Jurkat, Clone E6-1 (cell line): Measurements from ENCODE around the gene MAN2A2.

Experiments used
- DNase-seq: peaks from one replicate; pipeline ENCODE4 v3.0.0-alpha.2; 2011; ENCODE audit warnings: low read depth, low spot score
- H3K4me3 ChIP-seq: 2 replicates; pipeline ENCODE4 v1.5.1; 2011; ENCODE audit warnings: mild to moderate bottlenecking, low read length, control low read depth, moderate library complexity

MAN2A2 gene

DNA sequence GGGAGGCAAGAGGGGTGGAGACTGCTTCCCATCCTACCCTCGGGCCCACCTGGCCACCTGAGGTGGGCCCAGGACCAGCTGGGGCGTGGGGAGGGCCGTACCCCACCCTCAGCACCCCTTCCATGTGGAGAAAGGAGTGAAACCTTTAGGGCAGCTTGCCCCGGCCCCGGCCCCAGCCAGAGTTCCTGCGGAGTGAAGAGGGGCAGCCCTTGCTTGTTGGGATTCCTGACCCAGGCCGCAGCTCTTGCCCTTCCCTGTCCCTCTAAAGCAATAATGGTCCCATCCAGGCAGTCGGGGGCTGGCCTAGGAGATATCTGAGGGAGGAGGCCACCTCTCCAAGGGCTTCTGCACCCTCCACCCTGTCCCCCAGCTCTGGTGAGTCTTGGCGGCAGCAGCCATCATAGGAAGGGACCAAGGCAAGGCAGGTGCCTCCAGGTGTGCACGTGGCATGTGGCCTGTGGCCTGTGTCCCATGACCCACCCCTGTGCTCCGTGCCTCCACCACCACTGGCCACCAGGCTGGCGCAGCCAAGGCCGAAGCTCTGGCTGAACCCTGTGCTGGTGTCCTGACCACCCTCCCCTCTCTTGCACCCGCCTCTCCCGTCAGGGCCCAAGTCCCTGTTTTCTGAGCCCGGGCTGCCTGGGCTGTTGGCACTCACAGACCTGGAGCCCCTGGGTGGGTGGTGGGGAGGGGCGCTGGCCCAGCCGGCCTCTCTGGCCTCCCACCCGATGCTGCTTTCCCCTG, 21.0 kb upstream of the MAN2A2 start:
- DNase-seq = no peak
- H3K4me3 ChIP-seq = no peak overlapping the region

DNA sequence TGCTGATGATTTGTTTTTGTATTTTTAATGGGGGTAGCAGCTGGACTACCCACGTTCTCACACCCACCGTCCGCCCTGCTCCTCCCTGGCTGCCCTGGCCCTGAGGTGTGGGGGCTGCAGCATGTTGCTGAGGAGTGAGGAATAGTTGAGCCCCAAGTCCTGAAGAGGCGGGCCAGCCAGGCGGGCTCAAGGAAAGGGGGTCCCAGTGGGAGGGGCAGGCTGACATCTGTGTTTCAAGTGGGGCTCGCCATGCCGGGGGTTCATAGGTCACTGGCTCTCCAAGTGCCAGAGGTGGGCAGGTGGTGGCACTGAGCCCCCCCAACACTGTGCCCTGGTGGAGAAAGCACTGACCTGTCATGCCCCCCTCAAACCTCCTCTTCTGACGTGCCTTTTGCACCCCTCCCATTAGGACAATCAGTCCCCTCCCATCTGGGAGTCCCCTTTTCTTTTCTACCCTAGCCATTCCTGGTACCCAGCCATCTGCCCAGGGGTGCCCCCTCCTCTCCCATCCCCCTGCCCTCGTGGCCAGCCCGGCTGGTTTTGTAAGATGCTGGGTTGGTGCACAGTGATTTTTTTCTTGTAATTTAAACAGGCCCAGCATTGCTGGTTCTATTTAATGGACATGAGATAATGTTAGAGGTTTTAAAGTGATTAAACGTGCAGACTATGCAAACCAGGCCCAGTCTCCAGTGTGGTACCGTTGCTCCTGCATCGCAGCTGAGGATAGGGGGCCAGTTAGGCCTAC, 20.1 kb upstream of the MAN2A2 start:
- no peak overlapping the region for H3K4me3 ChIP-seq
- DNase-seq = no peak

DNA sequence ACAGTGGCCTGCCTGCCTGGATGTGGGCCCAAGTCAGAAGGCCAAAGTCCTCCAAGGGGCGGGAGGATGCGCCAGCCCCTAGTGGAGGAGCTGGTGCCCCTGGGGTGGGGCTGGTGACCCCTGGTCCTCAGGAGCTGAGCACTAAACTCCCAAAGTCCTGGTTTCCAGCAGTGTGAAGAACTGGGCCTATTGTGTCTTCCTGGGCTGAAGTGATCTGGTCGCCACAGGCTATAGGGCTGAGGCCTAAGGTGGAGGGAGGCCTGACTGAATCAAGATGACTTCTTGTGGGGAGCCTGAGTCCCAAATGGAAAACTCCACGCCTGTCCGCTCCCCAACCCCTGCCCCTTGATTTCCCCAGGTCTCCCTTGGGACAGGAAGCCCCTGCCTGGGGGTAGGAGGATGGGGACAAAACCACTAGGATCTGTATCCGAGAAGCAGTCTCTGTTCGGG, 19.6 kb upstream of the MAN2A2 start:
- DNase-seq = no peak
- H3K4me3 ChIP-seq = no peak overlapping the region

DNA sequence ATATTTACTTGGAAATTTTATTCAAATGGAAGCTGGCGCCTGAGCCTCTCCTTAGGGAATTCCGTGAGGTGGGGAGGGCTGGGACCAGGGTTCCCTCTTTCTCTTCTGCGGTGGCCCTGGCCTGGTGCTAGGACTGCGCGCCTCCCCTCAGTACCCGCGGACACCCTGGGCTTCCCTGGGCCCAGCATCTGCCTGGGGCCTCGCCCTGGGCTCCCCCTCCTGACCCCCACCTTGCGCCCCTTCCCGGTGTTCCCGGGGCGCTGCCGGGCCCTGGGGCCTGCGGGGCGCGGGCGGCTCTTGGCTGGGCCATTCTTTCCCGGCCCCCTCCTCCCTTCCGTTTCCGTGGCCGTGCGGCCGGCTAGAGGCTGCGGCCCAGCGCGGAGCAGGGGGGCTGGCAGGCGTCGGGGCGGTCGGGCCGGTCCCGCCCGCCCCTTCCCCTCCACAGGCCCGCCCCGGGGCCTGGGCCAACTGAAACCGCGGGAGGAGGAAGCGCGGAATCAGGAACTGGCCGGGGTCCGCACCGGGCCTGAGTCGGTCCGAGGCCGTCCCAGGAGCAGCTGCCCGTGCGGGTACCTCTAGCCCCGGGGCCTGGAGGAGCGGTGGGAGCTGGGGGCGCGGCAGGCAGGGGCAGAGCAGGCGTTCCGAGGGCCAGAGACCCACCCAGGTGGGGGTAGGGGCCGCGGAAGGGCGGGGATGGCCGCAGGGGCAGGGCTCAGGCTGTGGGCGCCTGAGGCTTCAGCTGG, 19.0 kb upstream of the MAN2A2 start, which contains the start of gene FES:
TSS of gene FES (plus strand) at position 529 of the 743 bp plus-strand sequence. CDS start 542 bp downstream, outside the sequence.
- no peak for DNase-seq
- no peak within 1 kb of the TSS for H3K4me3 ChIP-seq

DNA sequence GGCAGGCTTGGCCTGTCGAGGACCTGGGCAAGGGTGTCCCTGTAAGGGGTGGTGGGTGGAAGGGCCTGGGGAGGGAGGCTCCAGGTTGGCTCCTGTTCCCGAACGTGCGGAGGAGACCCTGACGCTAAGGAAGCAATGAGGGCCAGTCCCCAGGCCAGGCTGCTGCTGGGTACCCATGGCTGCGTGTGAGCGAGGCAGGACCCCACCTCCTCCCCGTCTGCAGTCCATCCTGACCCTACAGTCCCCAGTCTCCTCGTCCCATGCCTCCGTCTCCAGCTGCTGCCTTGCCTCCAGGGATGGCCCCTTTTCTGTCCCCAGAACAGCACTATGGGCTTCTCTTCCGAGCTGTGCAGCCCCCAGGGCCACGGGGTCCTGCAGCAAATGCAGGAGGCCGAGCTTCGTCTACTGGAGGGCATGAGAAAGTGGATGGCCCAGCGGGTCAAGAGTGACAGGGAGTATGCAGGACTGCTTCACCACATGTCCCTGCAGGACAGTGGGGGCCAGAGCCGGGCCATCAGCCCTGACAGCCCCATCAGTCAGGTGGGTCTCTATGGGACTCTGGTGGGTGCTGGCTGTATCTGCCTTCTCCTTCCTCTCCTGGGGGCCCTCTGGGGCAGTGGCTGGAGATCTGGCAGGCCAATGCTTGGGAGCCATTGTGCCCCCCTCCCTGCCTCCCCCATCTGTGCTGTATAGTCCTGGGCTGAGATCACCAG, 18.2 kb upstream of the MAN2A2 start:
- DNase-seq = no peak
- H3K4me3 ChIP-seq = no peak overlapping the region

DNA sequence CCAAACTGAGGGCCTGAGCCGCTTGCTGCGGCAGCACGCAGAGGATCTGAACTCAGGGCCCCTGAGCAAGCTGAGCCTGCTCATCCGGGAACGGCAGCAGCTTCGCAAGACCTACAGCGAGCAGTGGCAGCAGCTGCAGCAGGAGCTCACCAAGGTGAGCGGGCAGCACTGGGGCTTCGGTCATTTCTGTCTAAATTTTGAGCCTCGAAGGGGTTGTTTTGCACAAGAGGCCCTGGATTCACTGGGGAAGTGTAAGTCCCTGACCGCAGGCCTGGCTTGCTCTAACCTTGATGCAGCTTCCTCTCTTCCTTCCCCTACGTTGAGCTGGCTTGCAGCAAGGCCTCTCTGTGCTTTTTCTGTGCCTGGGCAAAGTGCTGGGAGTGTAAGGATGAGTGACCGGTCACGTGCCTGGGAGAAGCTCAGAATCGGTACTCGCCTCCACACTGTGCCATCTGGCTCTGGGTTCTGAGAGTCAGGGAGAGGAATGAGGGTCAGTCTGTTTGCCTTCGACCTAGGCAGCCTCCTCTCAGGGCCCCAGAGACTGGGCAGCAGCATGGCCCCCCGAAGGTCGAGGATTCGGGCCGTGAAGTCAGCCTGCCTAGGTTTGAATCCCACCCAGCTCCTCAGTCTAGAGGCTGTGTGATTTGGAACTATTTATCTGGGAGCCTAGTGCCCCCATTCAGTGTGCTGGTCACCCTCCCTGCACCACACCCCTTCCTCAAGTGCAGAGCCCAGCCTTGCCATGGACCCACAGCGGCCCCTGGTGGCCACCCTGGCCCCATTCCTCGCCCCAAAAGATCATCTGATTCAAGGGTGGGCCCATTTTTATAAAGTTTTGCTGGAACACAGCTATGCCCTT, 17.4 kb upstream of the MAN2A2 start:
- no peak overlapping the region for H3K4me3 ChIP-seq
- no peak for DNase-seq

DNA sequence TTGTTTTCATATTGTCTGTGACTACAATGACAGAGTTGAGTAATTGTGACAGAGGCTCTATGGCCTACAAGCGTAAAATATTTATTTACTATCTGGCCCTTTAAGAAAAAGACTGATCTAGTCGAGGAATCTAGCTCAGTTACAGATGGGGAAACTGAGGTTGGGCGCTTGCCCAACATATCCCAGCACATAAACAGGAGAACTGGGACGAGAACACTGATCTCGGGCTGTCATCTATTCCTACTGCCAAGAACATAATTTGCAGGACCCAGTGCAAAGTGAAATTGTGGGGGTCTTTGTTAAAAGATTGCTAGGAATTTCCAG, 16.8 kb upstream of the MAN2A2 start:
- no peak overlapping the region for H3K4me3 ChIP-seq
- no peak for DNase-seq

DNA sequence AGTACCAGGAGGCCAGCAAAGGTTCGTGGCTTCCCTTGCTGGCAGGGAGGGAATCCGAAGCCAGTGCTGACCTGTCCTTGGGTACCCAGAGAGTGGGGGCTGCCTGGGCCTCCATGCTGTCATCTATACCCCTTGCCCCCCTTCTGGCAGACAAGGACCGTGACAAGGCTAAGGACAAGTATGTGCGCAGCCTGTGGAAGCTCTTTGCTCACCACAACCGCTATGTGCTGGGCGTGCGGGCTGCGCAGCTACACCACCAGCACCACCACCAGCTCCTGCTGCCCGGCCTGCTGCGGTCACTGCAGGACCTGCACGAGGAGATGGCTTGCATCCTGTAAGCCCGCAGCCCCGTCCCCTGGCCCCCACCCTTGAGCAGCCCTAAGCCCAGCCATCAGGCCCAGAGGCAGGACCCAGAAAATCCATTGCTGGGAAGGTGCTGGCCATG, 16.0 kb upstream of the MAN2A2 start:
- no peak overlapping the region for H3K4me3 ChIP-seq
- no peak for DNase-seq

DNA sequence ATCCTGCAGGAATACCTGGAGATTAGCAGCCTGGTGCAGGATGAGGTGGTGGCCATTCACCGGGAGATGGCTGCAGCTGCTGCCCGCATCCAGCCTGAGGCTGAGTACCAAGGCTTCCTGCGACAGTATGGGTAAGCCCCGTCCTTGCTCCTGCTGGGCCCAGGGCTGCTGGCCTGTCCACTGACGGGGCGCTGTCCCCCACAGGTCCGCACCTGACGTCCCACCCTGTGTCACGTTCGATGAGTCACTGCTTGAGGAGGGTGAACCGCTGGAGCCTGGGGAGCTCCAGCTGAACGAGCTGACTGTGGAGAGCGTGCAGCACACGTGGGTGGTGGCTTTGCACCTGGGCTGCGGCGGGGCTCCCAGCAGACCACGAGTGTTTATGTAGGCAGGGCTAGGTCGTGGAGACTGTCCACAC, 13.8 kb upstream of the MAN2A2 start:
- peak; percentile 67 for DNase-seq

DNA sequence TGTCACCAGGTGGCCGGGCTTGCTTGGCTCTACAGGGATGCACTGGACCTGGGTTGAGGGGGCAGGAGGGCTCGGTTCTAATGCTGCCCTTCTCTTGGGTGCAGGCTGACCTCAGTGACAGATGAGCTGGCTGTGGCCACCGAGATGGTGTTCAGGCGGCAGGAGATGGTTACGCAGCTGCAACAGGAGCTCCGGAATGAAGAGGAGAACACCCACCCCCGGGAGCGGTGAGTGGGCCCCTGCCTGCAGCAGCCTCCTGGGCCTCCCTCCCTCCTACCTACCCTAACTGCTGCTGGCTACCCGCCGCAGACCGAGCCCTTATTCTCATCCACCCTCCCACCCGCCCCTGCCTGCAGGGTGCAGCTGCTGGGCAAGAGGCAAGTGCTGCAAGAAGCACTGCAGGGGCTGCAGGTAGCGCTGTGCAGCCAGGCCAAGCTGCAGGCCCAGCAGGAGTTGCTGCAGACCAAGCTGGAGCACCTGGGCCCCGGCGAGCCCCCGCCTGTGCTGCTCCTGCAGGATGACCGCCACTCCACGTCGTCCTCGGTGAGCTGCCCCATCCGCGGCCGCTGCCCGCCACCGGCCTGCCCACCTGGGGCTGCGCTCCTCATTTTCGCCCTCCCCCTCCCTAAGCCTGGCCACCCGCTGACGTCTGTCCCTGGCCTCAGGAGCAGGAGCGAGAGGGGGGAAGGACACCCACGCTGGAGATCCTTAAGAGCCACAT, 13.2 kb upstream of the MAN2A2 start:
- H3K4me3 ChIP-seq = no peak overlapping the region
- DNase-seq = peak; percentile 44

More for the DNA sequence above, 13.8 kb upstream of the MAN2A2 start:
- H3K4me3 ChIP-seq = no peak overlapping the region

DNA sequence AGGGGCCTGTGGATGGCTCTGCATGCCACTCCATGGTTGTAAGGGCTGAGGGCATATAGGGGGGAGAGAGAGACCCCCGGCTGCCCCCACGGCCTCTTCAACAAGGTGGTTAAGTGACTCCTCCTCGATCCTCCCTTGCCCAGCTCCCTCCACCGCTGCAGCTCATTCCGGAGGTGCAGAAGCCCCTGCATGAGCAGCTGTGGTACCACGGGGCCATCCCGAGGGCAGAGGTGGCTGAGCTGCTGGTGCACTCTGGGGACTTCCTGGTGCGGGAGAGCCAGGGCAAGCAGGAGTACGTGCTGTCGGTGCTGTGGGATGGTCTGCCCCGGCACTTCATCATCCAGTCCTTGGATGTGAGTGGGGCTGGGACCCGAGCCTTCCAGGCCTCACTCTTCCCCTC, 12.3 kb upstream of the MAN2A2 start:
- no peak overlapping the region for H3K4me3 ChIP-seq
- DNase-seq = no peak

DNA sequence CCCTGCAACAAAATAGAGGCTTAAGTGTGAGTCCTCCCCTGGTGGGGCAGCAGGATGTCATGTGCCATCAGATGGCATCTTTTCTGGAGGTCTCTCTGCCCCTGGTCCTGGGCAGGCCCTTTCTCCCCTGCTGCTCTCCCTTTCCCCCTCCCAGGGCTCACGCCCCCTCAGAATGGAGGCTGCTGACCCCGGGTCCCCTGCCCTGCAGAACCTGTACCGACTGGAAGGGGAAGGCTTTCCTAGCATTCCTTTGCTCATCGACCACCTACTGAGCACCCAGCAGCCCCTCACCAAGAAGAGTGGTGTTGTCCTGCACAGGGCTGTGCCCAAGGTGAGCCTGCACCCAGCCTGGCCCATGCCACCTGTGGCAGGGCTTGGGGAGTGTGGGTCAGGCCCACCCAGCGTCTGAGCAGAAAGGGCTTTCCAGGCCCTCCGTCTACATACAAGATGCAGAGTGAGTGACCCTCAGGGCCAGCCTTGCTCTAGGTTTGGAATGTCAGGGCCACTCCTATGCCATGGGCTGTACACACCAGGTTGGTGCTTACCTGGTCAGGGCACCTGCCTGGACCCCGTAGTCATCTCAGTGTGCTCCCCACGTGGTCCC, 11.7 kb upstream of the MAN2A2 start:
- no peak overlapping the region for H3K4me3 ChIP-seq
- no peak for DNase-seq

DNA sequence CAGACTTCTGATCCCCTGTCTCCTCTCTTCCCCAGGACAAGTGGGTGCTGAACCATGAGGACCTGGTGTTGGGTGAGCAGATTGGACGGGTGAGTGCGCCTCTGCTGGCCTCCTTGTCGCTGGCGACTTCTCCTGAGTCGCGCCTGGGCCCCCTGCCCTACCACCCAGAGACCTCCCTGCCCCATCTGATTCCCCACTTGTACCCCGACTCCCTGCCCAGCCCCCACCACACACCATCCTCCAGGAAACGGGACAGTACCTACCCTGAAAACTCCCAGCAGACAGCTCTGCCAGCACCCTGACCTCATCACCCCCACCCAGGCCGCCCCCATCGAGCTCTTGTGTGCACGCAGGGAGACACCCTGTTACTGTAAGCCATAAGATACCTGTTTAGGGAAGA, 11.1 kb upstream of the MAN2A2 start:
- DNase-seq = no peak
- no peak overlapping the region for H3K4me3 ChIP-seq

DNA sequence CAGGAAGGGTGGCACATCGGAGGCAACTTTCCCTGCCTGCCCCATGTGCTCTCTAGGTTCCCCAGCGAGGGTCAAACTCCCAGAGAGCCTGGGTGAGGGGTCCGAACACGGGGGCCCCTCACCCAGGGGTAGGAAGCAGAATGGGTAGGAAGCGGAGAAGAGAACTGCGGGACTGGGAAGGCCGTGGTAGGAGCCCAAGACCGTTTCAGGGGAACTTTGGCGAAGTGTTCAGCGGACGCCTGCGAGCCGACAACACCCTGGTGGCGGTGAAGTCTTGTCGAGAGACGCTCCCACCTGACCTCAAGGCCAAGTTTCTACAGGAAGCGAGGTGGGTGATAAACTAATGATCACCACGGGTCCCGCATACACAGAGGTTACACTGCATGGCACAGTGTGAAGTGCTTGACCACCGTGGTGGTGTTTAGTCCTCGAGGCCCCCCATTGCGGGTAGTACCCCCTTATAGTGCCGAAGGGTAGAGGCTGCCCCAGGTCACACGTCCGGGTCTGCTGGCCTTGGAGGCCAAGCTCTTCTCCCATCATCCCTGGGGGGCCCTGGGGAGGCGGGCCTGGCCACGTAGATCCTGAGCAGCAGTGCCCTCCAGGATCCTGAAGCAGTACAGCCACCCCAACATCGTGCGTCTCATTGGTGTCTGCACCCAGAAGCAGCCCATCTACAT, 10.5 kb upstream of the MAN2A2 start:
- DNase-seq = no peak
- peak overlapping the region; percentile 90 for H3K4me3 ChIP-seq

DNA sequence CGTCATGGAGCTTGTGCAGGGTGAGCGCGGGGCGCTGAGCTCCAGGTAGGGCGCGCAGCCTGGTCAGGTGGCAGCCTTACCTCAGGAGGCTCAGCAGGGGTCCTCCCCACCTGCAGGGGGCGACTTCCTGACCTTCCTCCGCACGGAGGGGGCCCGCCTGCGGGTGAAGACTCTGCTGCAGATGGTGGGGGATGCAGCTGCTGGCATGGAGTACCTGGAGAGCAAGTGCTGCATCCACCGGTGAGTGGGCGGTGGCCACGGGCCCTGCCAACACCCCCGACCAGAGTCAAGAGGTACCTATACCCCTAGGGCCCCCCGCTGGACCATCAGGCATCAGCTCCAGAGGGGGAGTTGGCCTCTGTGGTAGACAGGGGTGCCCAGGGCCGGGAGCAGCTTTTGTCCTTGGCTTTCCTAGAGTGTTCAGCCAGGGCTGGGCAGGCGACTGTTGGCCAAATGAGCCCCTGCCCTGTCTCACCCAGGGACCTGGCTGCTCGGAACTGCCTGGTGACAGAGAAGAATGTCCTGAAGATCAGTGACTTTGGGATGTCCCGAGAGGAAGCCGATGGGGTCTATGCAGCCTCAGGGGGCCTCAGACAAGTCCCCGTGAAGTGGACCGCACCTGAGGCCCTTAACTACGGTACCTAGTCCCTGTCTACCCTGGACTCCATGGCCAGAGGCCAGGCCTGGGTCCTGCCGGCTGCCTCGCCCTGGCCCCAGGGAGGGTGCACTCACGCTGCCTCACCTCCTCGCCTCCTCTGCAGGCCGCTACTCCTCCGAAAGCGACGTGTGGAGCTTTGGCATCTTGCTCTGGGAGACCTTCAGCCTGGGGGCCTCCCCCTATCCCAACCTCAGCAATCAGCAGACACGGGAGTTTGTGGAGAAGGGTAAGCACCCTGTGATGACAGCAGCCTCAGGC, 9.7 kb upstream of the MAN2A2 start:
- peak; percentile 79 for DNase-seq
- H3K4me3 ChIP-seq = peak overlapping the region; percentile 90

DNA sequence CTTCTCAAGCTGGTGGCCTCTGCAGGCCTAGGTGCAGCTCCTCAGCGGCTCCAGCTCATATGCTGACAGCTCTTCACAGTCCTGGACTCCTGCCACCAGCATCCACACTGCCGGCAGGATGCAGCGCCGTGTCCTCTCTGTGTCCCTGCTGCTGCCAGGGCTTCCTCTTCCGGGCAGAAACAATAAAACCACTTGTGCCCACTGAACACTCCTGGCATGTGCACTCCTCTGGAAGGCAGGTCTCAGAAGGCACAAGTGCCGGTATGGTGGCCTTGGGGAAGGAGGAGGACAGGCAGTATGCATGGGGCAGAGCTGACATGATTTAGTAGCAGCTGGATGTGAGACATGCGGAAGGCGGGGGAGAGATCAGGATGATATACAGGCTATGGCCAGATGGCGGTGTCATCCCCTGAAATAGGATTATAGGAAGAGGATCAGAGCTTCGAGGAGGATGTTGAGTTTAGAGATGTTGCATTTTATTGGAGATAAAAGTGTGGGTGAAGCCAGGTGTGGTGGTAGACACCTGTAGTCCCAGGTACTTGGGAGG, 7.5 kb upstream of the MAN2A2 start:
- H3K4me3 ChIP-seq = no peak overlapping the region
- no peak for DNase-seq
